ENCODE data around the gene POLD4.
A peak's percentile ranks its signal among the peaks of the same experiment; 100 is the strongest.
"Not testable (repeated sequence)": the region's sequence is repeated elsewhere in the genome, so short reads cannot be mapped to it uniquely, and the experiment has no call there.

Gene POLD4

DNA sequence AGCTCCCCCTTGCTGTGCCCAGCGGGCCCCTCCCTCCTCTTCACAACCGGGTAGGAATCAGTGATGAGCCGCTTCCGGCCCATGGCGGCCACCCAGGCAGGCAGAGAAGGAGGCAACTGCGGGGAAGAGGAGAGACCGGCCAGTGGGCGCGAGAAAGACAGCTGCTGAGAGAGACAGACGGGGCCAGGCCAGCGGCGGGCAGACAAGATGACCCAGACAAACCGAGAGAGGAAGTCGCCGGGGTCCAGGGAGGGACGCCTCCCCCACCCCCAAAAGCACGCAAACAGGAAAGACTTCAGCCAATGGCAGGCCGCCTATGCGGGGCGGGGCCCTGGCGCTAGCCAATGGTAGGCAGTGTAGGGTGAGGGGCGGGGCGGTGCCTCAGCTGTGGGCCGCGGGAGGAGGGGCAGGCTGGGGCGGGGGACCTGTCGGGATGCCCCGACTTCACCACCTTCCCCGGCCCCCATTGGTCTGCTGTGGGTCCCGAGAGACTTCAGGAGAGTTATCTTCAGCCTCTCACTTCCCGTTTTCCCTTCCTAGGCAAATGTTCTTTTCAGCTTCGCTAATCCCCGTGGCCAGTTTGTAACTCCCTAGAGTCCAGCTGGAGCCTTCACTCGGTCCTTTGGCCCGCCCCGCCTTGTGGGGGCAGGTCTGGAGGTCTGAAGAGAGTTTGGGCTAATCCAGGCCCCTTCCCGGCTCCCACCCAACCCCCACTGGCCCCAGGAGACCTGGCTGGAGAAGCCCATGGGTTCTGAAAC, at the start of gene POLD4:
Gene POLD4, minus strand, starts transcription at position 230 of the 758 bp plus-strand sequence. Its CDS starts 147 bp downstream, at position 83.
- peak; percentile 90 to 93 for DNase-seq

DNA sequence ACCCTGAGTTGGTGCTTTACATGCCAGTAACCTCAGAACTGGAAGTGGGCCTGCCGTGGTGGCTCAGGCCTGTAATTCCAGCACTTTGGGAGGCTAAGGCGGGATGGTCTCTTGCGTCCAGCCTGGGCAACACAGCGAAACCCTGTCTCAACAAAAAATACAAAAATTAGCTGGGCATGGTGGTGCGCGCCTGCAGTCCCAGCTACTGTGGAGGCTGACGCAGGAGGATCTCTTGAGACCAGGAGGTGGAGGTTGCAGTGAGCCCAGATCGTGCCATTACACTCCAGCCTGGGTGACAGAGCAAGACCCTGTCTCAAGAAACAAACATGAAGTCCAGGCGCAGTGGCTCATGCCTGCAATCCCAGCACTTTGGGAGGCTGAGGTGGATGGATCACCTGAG, 49.7 kb upstream of the POLD4 start:
- DNase-seq, result not testable (repeated sequence)

DNA sequence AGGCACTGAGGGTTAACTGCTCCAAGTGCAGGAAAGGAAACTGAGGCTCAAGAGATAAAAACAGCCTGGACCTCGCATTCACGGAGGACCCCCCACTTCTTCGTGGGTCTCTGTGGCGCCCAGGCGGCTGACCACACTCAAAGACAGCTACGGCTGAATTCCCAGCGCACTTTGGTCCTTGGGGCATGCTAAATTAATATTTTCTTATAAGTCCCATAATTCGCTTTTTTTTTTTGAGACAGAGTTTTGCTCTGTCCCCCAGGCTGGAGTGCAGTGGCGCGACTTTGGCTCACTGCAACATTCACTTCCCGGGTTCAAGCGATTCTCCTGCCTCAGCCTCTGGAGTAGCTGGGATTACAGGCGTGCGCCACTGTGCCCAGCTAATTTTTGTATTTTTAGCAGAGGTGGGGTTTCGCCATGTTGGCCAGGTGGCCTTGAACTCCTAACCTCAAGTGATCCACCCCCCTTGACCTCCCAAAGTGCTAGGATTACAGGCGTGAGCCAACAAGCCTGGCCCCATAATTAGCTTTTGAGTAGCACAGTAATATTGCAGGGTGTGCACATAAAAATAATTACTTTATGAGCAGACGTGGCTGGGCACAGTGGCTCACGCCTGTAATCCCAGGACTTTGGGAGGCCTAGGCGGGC, 49.0 kb upstream of the POLD4 start:
- DNase-seq, result not testable (repeated sequence)

DNA sequence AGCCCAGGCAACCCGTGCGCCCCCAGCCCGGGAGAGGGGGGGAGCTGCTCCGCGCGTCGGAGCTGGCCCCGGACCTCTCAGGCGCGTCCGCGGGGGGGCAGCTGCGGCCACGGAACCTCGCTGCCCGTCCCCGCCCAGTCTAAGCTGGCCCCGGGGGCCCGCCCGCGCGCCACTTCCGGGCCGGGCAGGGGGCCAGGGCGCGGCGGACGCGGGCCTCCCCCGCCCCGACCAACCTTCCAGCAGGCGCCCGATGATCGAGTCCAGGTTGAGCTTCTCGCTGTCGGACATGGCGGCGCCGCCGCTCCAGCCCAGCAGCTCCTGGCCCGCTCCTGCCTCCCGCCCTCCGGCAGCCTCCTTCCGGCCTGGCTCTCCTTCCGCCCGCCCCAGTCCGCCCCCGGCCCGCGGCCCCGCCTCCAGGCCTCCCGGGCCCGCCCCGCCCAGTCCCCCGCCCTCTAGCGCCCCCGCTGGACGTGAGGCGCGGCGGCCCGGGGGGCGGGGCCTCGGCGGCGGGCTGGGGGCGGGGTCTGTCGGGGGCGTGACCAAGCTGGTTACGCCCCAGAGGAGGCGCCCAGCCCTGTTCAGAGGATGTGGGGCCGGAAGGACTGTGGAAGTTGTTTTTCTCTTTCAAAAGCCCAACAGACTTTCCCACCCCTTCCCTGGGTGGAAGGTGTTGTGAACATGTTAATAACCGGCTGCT, 48.3 kb upstream of the POLD4 start, which contains the start of gene PPP1CA:
Gene PPP1CA, minus strand, starts transcription at position 364 of the 697 bp plus-strand sequence. Its CDS starts 76 bp downstream, at position 288.
- DNase-seq, result peak; percentile 78 to 88

GRCh38 chr11:67400942-67401494, 47.7 kb upstream of the POLD4 start:
- no peak for DNase-seq

DNA sequence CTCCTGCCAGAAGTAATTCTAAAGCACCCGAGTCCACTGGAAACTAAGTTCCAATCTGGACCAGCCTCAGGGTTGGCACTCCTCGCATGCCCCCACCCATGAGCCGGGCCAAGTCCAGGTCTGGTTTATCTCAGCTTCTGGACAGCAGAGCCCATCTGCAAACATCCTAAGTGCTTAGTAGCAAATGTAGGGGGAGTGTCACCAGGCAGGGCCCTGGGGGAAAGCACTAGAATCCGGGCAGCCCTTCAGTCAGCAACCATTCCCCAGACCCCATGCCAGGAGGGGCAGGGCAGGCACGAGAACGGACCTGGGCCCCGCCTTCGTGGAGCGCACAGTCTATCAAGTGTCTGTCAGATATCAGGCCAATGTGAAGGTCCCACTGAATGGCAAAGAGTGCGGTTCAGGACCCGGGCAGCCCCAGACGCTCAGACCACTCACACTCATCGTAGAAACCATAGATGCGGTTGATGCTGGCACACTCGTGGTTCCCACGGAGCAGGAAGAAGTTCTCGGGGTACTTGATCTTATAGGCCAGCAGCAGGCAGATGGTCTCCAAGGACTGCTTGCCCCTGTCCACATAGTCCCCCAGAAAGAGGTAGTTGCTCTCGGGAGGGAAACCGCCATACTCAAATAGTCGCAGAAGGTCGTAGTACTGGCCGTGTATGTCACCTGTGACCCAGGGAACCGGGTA, 47.0 kb upstream of the POLD4 start:
- DNase-seq, result no peak

DNA sequence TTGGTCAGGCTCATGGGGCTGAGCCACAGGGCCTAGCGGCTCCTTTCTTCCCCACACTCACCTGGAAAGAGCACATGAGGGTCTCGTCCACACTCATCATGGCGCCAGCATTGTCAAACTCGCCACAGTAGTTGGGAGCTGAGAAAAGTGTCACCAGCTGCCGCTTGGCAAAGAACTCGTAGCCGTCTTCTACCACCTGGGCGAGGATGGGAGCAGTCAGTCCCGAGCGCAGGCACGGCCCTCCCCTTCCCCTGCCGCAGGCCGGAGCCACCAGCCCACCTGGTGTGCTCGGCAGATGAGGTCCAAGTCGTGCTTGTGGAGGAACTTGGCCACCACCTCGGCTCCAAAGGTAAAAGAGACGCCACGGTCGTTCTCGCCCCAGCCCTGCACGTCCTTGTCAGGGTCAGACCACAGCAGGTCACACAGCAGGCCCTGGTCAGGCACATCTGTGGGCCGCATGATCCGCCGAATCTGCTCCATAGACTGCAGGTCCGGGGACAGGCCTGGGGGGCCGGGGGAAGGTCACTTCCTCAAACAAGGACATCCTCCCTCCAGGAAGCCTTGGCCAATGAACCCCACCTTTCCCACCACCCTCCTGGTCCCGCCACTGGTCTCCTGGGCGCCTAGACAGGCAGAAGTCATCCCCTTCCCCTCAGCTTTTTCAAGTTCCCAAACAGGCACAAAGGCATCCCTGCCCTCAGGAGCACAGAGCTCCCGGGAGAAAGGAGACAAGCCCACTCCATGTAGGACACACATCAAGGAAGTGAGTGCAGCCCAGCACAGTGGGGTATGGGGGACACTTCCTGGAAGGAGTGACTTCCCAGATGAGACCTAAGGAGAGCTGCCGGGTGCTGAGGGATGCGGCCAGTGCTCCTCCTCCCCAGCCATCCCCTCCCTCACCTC, 45.6 kb upstream of the POLD4 start:
- no peak for DNase-seq

- no peak for DNase-seq
Measured at GRCh38 chr11:67397986-67398660, 44.8 kb upstream of the POLD4 start.

DNA sequence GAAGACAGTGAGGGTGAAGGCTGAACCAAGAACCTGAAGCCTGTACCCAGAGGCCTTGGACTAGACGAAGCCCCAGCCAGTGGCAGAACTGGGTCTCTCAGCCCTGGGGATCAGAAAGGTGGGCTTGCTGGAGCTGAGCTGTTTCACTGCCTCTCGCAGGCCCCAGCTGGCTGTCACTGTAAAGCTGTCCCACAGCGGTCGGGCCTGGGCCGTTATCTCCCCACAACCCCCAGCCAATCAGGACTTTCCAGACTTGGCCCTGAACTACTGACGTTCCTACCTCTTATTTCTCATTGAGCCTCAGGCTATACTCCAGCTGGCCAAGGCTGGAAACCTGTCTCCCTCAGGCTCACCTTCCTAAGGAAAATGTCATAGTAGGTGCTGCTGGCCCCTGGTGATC, 44.2 kb upstream of the POLD4 start:
- no peak for DNase-seq

- DNase-seq, result no peak
Measured at GRCh38 chr11:67396587-67397389, 43.4 kb upstream of the POLD4 start.

DNA sequence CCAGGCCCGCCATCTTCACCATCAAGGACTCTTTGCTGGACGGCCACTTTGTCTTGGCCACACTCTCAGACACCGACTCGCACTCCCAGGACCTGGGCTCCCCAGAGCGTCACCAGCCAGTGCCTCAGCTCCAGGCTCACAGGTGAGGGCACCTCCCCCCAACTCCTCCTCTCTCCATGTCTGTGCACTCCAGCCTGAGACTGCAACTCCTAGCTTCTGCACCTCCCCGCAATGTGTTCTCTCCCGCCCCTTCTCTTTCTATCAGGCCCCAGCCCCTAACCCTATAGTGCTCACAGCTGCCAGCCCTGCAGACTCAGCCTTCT, 42.9 kb upstream of the POLD4 start:
- no peak for DNase-seq

DNA sequence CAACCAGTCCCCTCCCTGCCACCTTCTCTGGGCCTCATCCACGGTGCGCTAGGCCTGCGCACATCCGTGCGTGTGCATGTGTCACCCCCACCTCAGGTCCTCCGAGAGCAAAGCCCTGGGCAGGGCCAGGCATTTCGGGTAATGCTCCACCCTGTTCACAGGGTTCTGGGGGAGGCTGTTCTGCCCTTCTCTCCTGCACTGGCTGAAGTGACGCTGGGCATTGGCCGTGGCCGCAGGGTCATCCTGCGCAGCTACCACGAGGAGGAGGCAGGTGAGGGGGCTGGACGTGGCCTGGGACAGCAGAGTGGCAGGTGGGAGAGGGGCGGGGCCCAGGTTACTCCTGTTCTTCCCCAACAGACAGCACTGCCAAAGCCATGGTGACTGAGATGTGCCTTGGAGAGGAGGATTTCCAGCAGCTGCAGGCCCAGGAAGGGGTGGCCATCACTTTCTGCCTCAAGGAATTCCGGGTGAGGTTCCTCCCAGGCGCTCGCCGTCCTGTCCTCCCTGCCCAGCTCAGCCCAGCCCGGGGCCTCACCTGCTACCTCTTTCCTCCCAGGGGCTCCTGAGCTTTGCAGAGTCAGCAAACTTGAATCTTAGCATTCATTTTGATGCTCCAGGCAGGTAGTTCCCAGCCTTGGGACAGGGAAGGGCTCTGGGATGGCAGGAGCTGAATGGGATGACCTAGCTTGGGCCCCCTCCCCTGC, 42.4 kb upstream of the POLD4 start:
- DNase-seq, result no peak

DNA sequence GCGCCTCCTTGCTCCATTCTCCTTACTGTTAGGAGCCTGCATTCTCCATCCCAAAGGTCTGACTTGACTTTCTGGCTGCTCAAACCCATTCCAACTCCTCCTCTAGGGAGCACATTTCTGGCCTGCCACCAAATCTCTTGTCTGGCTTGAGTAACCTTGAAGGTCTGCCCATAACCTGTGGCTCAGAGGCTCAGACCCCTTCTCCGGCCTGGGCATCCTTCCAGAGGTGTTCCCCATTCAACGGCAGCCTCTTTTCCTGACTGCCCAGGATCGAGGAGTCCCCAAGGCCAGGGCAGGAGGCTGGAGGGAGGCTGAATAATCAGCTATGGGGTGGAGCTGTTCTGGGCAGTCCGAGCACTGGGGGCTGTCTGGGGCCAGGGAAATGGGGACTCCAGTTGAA, 40.6 kb upstream of the POLD4 start:
- no peak for DNase-seq

DNA sequence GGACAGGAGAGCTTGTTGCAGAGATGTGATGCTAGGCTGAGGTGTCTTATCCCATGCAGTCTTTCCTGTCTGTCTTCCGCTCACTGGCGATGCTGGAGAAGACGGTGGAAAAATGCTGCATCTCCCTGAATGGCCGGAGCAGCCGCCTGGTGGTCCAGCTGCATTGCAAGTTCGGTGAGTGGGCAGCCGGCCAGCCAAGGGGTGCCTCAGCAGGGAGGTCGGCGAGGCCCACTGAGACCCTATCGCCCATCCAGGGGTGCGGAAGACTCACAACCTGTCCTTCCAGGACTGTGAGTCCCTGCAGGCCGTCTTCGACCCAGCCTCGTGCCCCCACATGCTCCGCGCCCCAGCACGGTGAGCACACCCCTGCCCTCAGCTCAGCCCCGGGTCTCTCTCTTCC, 40.1 kb upstream of the POLD4 start:
- DNase-seq, result no peak

- no peak for DNase-seq
Measured at GRCh38 chr11:67392183-67392715, 38.9 kb upstream of the POLD4 start.

GRCh38 chr11:67391304-67392182, 38.2 kb upstream of the POLD4 start, which contains the start of gene RAD9A:
Gene RAD9A, plus strand, starts transcription at chr11:67391986. Its CDS starts 59 bp downstream, at chr11:67392045.
- DNase-seq, result peak; percentile 91 to 95

DNA sequence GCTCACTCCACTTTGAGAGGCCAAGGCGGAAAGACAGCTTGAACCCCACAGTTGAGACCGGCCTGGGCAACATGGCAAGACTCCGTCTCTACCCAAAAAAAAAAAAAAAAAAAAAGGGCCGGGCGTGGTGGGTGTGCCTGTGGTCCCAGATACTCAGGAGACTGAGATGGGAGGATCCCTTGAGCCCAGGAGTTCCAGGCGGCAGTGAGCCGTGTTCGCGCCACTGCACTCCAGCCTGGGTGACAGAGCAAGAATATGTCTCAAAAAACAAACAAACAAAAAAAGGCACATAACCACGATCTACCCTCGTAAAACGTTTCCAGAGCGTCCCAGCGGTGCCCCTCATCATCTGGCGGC, 37.6 kb upstream of the POLD4 start:
- no peak for DNase-seq

- peak; percentile 23 to 25 for DNase-seq
Measured at GRCh38 chr11:67389477-67389876, 36.1 kb upstream of the POLD4 start.

Data from NCI-H2081 (cell line).